HCT116 (cell line): ENCODE measurements around the gene COMMD9. TPM values are rescaled to one million over a fixed set of nuclear protein-coding genes. Genes with fewer than 3 reads are reported as not detected.

Source experiments
- ATAC-seq: fragments of 200-7000 bp; cut with Tn5 transposase; 2 replicates; pipeline ENCODE4 v1.9.1; 2020; ENCODE audit warnings: mild to moderate bottlenecking, moderate library complexity
- BruUV-seq: library from RNA; stranded (reverse); fragments of 400-500 nt; replicated peaks from 2 replicates; lab custom pipeline; 2021; lab: Mats Ljungman, UMichigan
- CTCF ChIA-PET: fragments of 300-600 bp; sonication (Branson Sonifier 250); formaldehyde crosslinking; loops from one replicate; lab custom pipeline; 2021; ENCODE audit warnings: antibody characterized with exemption; lab: Charles Lee
- POLR2A ChIA-PET: fragments of 300-600, 350-600 bp; sonication (Branson Sonifier 250); formaldehyde crosslinking; loops from one replicate; lab custom pipeline; 2021; ENCODE audit warnings: antibody characterized with exemption; lab: Charles Lee
- RAD21 ChIA-PET, 2 experiments: fragments of 300-600 bp; sonication (Branson Sonifier 250); formaldehyde crosslinking; loops; one replicate each; lab custom pipeline; 2023; ENCODE audit warnings: low total read pairs in 2 of 2; ENCODE audit not compliant: uncharacterized antibody in 2 of 2, unreplicated experiment in 2 of 2, low non-redundant PET in 1 of 2; lab: Charles Lee
- DNase-seq: peaks from one replicate; pipeline ENCODE4 v3.0.0-alpha.2; 2010; ENCODE audit warnings: low read depth, low spot score
- H2AFZ ChIP-seq: fragments of 200-600 bp; shearing (Covaris generic), sonication (generic); 2 replicates; pipeline ENCODE4 v1.6.1; 2017; ENCODE audit warnings: low read depth, mixed run types, mixed read lengths, antibody characterized with exemption, low read length; ENCODE audit not compliant: poor library complexity, severe bottlenecking
- H3K27ac ChIP-seq: 2 replicates; pipeline ENCODE4 v1.5.1; 2012; ENCODE audit warnings: low read depth, low read length
- H3K27me3 ChIP-seq: fragments of 200-600 bp; sonication (generic); 2 replicates; pipeline ENCODE4 v1.6.1; 2016; ENCODE audit warnings: mixed run types, low read length, mixed read lengths; ENCODE audit not compliant: insufficient read depth
- H3K36me3 ChIP-seq, 2 experiments: fragments of 200-500 bp in 1 of 2; fragments of 200-600 bp in 1 of 2; sonication (Bioruptor generic) in 1 of 2; sonication (generic) in 1 of 2; 2 replicates each; pipeline versions ENCODE4 v1.5.1 to v1.6.1; 2014 to 2016; ENCODE audit warnings: low read length in 2 of 2, inconsistent platforms in 1 of 2, mixed read lengths in 1 of 2, mixed run types in 1 of 2; ENCODE audit not compliant: insufficient read depth in 2 of 2, control insufficient read depth in 1 of 2
- H3K4me1 ChIP-seq, 2 experiments: fragments of 200-600 bp in 1 of 2; sonication (generic) in 1 of 2; 2 replicates each; pipeline versions ENCODE4 v1.5.1 to v1.6.1; 2012 to 2017; ENCODE audit warnings: low read length in 2 of 2, inconsistent platforms in 1 of 2, mild to moderate bottlenecking in 1 of 2, mixed read lengths in 1 of 2, mixed run types in 1 of 2, moderate library complexity in 1 of 2; ENCODE audit not compliant: insufficient read depth in 2 of 2, control insufficient read depth in 1 of 2
- H3K4me2 ChIP-seq: fragments of 200-600 bp; sonication (generic); 2 replicates; pipeline ENCODE4 v1.6.1; 2017; ENCODE audit warnings: mixed run types, low read length, mixed read lengths
- H3K4me3 ChIP-seq, 2 experiments: fragments of 200-600 bp in 1 of 2; sonication (generic) in 1 of 2; replicated peaks in 1 of 2; 2 replicates each; pipeline ENCODE4 v1.5.1; 2011 to 2016; ENCODE audit warnings: low read length in 2 of 2, control low read depth in 1 of 2, low read depth in 1 of 2, mild to moderate bottlenecking in 1 of 2, mixed read lengths in 1 of 2, mixed run types in 1 of 2
- H3K79me2 ChIP-seq: fragments of 200-600 bp; sonication (generic); 2 replicates; pipeline ENCODE4 v1.6.1; 2017; ENCODE audit warnings: mild to moderate bottlenecking, mixed run types, low read length, moderate library complexity, mixed read lengths; ENCODE audit not compliant: insufficient read depth
- H3K9ac ChIP-seq: fragments of 200-600 bp; sonication (generic); 2 replicates; pipeline ENCODE4 v1.6.1; 2016; ENCODE audit warnings: low read length, mixed read lengths
- H3K9me2 ChIP-seq: fragments of 200-600 bp; sonication (generic), shearing (Covaris generic); 2 replicates; pipeline ENCODE4 v1.6.1; 2017; ENCODE audit warnings: mixed run types, mild to moderate bottlenecking, moderate library complexity; ENCODE audit not compliant: insufficient read depth
- H3K9me3 ChIP-seq, 2 experiments: fragments of 200-500 bp in 1 of 2; fragments of 200-600 bp in 1 of 2; sonication (Bioruptor generic) in 1 of 2; sonication (generic) in 1 of 2; 2 replicates each; pipeline ENCODE4 v1.6.1; 2014 to 2017; ENCODE audit warnings: low read length in 2 of 2, mixed read lengths in 2 of 2, inconsistent platforms in 1 of 2, low read depth in 1 of 2, mild to moderate bottlenecking in 1 of 2, mixed run types in 1 of 2, moderate library complexity in 1 of 2; ENCODE audit not compliant: control insufficient read depth in 1 of 2, insufficient read depth in 1 of 2
- H4K20me1 ChIP-seq: fragments of 200-600 bp; sonication (generic), shearing (Covaris generic); 2 replicates; pipeline ENCODE4 v1.6.1; 2017; ENCODE audit warnings: mixed run types, mild to moderate bottlenecking, moderate library complexity; ENCODE audit not compliant: insufficient read depth
- CBX3 ChIP-seq: IDR thresholded peaks from 2 replicates; pipeline ENCODE4 v1.6.1; 2012; ENCODE audit warnings: low read depth
- POLR2A ChIP-seq: IDR thresholded peaks from 2 replicates; pipeline ENCODE4 v1.7.0; 2011; ENCODE audit warnings: borderline replicate concordance; ENCODE audit not compliant: insufficient read depth, insufficient read length; ENCODE audit errors: extremely low read depth
- SIN3A ChIP-seq: IDR thresholded peaks from 2 replicates; pipeline ENCODE4 v1.6.1; 2012; ENCODE audit warnings: low read depth
- intact Hi-C: fragments of 100-400 bp; cut with micrococcal nuclease; formaldehyde crosslinking; loops from 2 replicates; pipeline ENCODE4 v1.10.0; 2022
- total RNA-seq: library from RNA; stranded (reverse); gene quantifications from one replicate; pipeline ENCODE4 v1.2.1, GENCODE V29; 2021; ENCODE audit not compliant: unreplicated experiment

The COMMD9 gene
- total RNA-seq, 1 experiment from 2014 or later = 33.3 TPM

- Histone ChIP-seq H3K4me3 (no peak overlapping the region), H3K4me1 (no peaks in the 10 kb centered on the region), H3K27me3 (no peaks in the 10 kb centered on the region), H3K9me3 (peaks cover 0 to 4% of the 10 kb centered on the region in 2 experiments; a peak in 1 of 4 replicates), H4K20me1 (no peaks in the 10 kb centered on the region), H3K4me2 (no peak overlapping the region), H3K36me3 (no peaks in the 10 kb centered on the region), H3K27ac (no peak overlapping the region), H3K9me2 (no peaks in the 10 kb centered on the region), H3K79me2 (no peaks in the 10 kb centered on the region), H2AFZ (no peak overlapping the region), H3K9ac (no peak overlapping the region)
- ChIA-PET CTCF (no interaction called here), RAD21 (no interaction called here), POLR2A (no interaction called here)
- ATAC-seq (no peak), DNase-seq (no peak)
- intact Hi-C loops = no loop called here
- TF ChIP-seq CBX3 = no peak
- no peak for TF ChIP-seq POLR2A
- TF ChIP-seq SIN3A = no peak
- no TSS peak for BruUV-seq
Measured at GRCh38 chr11:36222831-36223635, 66.2 kb downstream of the COMMD9 start.

Other genes with a start within 250 kb of the COMMD9 start
- 0.47 TPM for gene PRR5L, start 6.9 kb upstream of the COMMD9 start, total RNA-seq
- 9.3 TPM for gene TRAF6, start 220.8 kb upstream of the COMMD9 start, total RNA-seq